SH-SY5Y (cell line): ENCODE data around the gene SLC16A13.

ENCODE experiments used
- GATA2 ChIP-seq: IDR thresholded peaks from 2 replicates; pipeline ENCODE4 v1.6.1; 2011; ENCODE audit warnings: mild to moderate bottlenecking, low read depth, low read length
- GATA3 ChIP-seq: IDR thresholded peaks from 2 replicates; pipeline ENCODE4 v1.6.1; 2011; ENCODE audit warnings: low read depth, mild to moderate bottlenecking, low read length, moderate library complexity

- no peak for TF ChIP-seq GATA2
- TF ChIP-seq GATA3, result no peak
These were observed 12.0 kb upstream of the SLC16A13 start for GRCh38 chr17:7023576-7024401.
